Tibial artery (tissue), 4 donors: ENCODE results near the gene ECM1.

Source experiments
- DNase-seq, 2 donors: peaks; one replicate each; pipeline ENCODE4 v3.0.0-alpha.2; 2019
- H3K27ac ChIP-seq, 2 donors: fragments of 200-600 bp; sonication (generic) in 1 of 2; 1 replicate in 1 of 2; 2 replicates in 1 of 2; pipeline ENCODE4 v1.5.1; 2018 to 2019; ENCODE audit warnings: mild to moderate bottlenecking in 1 of 2
- H3K27me3 ChIP-seq, 2 donors: fragments of 200-600 bp; sonication (generic) in 1 of 2; one replicate each; pipeline versions ENCODE4 v1.5.1 to v1.6.0; 2016 to 2019
- H3K36me3 ChIP-seq, 3 donors: fragments of 200-600 bp; sonication (generic) in 2 of 3; one replicate each; pipeline ENCODE4 v1.5.1; 2016 to 2019; ENCODE audit warnings: mild to moderate bottlenecking in 2 of 3
- H3K4me1 ChIP-seq, 4 donors: fragments of 200-600 bp; sonication (generic) in 2 of 4; 1 replicate in 3 of 4; 2 replicates in 1 of 4; pipeline ENCODE4 v1.5.1; 2016 to 2019
- H3K4me3 ChIP-seq, 2 donors: fragments of 200-600 bp; sonication (generic) in 1 of 2; 1 replicate in 1 of 2; 2 replicates in 1 of 2; pipeline ENCODE4 v1.5.1; 2018 to 2019; ENCODE audit warnings: mild to moderate bottlenecking in 2 of 2
- H3K9me3 ChIP-seq, 3 donors: fragments of 200-600 bp; sonication (generic) in 1 of 3; one replicate each; pipeline ENCODE4 v1.5.1; 2016 to 2019
- intact Hi-C: fragments of 100-400 bp; cut with DNase I; formaldehyde crosslinking; loops from one replicate; pipeline ENCODE4 v1.15.0; 2023; ENCODE audit warnings: low total_unique reads
- TF ChIP-seq, protein P1 (sequence below), 2 experiments: fragments of 200-600 bp in 1 of 2; fragments of 450-650 bp in 1 of 2; IDR thresholded peaks; one replicate each; pipeline ENCODE4 v1.5.1; 2017 to 2019; ENCODE audit warnings: antibody characterized with exemption in 2 of 2, mild to moderate bottlenecking in 1 of 2, moderate library complexity in 1 of 2

Gene ECM1

GRCh38 chr1:150493175-150493574 is 14.7 kb upstream of the ECM1 start:
- Histone ChIP-seq H3K27ac (no peak overlapping the region), H3K4me1 (peaks cover 0 to 6% (median 1%) of the 10 kb centered on the region in 4 donors), H3K27me3 (no peaks in the 10 kb centered on the region), H3K9me3 (no peaks in the 10 kb centered on the region), H3K36me3 (peaks cover 30 to 88% (median 70%) of the 10 kb centered on the region in 3 donors), H3K4me3 (no peak overlapping the region)
- DNase-seq: no peak
- TF ChIP-seq, protein P1, sequence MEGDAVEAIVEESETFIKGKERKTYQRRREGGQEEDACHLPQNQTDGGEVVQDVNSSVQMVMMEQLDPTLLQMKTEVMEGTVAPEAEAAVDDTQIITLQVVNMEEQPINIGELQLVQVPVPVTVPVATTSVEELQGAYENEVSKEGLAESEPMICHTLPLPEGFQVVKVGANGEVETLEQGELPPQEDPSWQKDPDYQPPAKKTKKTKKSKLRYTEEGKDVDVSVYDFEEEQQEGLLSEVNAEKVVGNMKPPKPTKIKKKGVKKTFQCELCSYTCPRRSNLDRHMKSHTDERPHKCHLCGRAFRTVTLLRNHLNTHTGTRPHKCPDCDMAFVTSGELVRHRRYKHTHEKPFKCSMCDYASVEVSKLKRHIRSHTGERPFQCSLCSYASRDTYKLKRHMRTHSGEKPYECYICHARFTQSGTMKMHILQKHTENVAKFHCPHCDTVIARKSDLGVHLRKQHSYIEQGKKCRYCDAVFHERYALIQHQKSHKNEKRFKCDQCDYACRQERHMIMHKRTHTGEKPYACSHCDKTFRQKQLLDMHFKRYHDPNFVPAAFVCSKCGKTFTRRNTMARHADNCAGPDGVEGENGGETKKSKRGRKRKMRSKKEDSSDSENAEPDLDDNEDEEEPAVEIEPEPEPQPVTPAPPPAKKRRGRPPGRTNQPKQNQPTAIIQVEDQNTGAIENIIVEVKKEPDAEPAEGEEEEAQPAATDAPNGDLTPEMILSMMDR (IDR thresholded peaks at IDR 0.05): no peak
- intact Hi-C loops: no loop called here

DNA sequence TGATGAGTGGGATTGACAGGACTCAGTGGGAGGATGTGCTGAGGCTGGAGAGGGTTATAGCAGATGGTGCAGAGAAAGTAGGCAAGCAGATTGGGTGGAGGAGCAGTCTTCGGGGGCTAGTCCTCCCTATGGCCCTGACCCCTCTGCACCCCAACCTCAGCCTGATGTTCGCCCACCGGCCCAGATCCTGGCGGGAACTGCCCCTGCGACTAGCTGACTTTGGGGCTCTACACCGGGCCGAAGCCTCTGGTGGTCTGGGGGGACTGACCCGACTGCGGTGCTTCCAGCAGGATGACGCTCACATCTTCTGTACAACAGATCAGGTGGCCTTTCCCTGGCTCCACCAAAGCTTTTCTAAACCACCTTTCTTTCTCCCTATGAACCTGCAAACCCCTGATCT is 9.6 kb upstream of the ECM1 start:
- no peaks in the 10 kb centered on the region for H3K9me3 ChIP-seq
- peaks cover 8 to 87% (median 72%) of the 10 kb centered on the region in 3 donors for H3K36me3 ChIP-seq
- no peaks in the 10 kb centered on the region for H3K27me3 ChIP-seq
- H3K27ac ChIP-seq: no peak overlapping the region
- TF ChIP-seq, protein P1 (IDR thresholded peaks at IDR 0.05): no peak
- intact Hi-C loops: no loop called here
- no peak overlapping the region for H3K4me3 ChIP-seq
- no peak for DNase-seq
- H3K4me1 ChIP-seq: no peaks in the 10 kb centered on the region

GRCh38 chr1:150505431-150505830 is 2.5 kb upstream of the ECM1 start:
- H3K36me3 ChIP-seq: peaks cover 15 to 61% (median 42%) of the 10 kb centered on the region in 3 donors

GRCh38 chr1:150508982-150509381 is 1.1 kb downstream of the ECM1 start:
- TF ChIP-seq, protein P1 (IDR thresholded peaks at IDR 0.05): no peak
- Histone ChIP-seq H3K27ac (peak overlapping the region in 1 of 2 donors; percentile 65), H3K4me1 (peaks cover 0 to 15% (median 7%) of the 10 kb centered on the region in 4 donors), H3K4me3 (no peak overlapping the region), H3K9me3 (no peaks in the 10 kb centered on the region), H3K27me3 (no peaks in the 10 kb centered on the region), H3K36me3 (peaks cover 15 to 61% (median 37%) of the 10 kb centered on the region in 3 donors)
- no peak for DNase-seq
- intact Hi-C loops: no loop called here

More at GRCh38 chr1:150505431-150505830, 2.5 kb upstream of the ECM1 start:
- TF ChIP-seq, protein P1 (IDR thresholded peaks at IDR 0.05): no peak
- Histone ChIP-seq H3K4me3 (no peak overlapping the region), H3K4me1 (peaks cover 0 to 15% (median 7%) of the 10 kb centered on the region in 4 donors), H3K27ac (no peak overlapping the region), H3K27me3 (no peaks in the 10 kb centered on the region), H3K9me3 (no peaks in the 10 kb centered on the region)
- intact Hi-C loops: no loop called here
- DNase-seq: no peak

- H3K9me3 ChIP-seq: no peaks in the 10 kb centered on the region
- TF ChIP-seq, protein P1 (IDR thresholded peaks at IDR 0.05): no peak
- DNase-seq: no peak
- H3K4me3 ChIP-seq: no peak overlapping the region
- intact Hi-C loops: no loop called here
- peaks cover 0 to 35% (median 14%) of the 10 kb centered on the region in 3 donors for H3K36me3 ChIP-seq
- H3K4me1 ChIP-seq: peaks cover 5 to 31% (median 16%) of the 10 kb centered on the region in 4 donors
- no peak overlapping the region for H3K27ac ChIP-seq
- H3K27me3 ChIP-seq: no peaks in the 10 kb centered on the region
Measured at GRCh38 chr1:150511551-150511950, 3.6 kb downstream of the ECM1 start.
